A673 (cell line): Measurements from ENCODE around the gene CYP3A7.

Experiments used
- CTCF ChIP-seq: fragments of 300-800, 200-600 bp; sonication (generic); conservative IDR thresholded peaks from 2 replicates; pipeline ENCODE4 v1.5.1; 2017; ENCODE audit warnings: low read depth, mild to moderate bottlenecking, antibody characterized with exemption, low read length, moderate library complexity, mixed read lengths
- EZH2 ChIP-seq: fragments of 200-600 bp; sonication (generic); IDR thresholded peaks from 2 replicates; pipeline ENCODE4 v1.6.1; 2017; ENCODE audit warnings: borderline replicate concordance, low read depth, mild to moderate bottlenecking, mixed read lengths, antibody characterized with exemption, low read length; ENCODE audit not compliant: poor library complexity, severe bottlenecking

- TF ChIP-seq CTCF (no peak), EZH2 (no peak)
Observed at GRCh38 chr7:99742737-99743394, 7.9 kb upstream of the CYP3A7 start.
